HG03432 (cell line): Measurements from ENCODE around the gene OPTC.

Experiments used
- ATAC-seq: cut with Tn5 transposase; IDR thresholded peaks from one replicate; pipeline ENCODE4 v1.9.1; 2021; ENCODE audit warnings: mild to moderate bottlenecking, moderate library complexity; ENCODE audit not compliant: unreplicated experiment

OPTC gene

GRCh38 chr1:203490607-203491006 is 3.3 kb upstream of the OPTC start:
- ATAC-seq = no peak

GRCh38 chr1:203491664-203492063 is 2.3 kb upstream of the OPTC start:
- ATAC-seq = no peak

DNA sequence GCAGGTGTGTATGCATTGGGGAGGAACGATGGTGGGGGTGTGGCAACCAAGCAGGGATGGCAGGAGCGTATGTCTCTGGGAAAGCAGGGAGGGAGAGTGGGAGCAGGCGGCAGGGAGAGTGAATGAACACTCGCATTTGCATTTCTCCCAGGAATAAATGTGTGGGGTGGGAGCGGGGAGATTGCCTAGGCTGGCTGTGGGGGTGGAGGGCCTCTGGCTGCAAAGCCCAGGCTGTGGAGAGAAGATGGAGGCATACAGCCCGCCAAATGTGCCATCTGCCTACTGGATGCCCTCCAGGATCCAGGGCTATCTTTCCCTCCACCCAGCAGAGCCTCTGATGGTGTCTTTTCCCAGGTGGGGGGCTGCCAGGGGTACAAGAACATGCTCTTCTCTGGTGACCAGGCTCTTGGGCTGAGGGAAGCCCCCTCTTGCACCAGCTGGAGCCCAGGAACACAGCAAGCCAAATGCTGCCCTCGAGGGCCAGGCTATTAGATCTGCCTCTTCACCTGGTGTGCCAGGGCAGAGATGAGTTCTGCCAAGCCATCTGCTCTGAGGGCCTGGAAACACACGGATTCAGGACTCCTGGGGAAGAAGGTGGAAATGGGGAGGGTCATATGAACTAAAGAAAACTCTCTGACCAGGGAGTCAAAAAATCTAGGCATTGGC is 1.7 kb upstream of the OPTC start:
- ATAC-seq = no peak

DNA sequence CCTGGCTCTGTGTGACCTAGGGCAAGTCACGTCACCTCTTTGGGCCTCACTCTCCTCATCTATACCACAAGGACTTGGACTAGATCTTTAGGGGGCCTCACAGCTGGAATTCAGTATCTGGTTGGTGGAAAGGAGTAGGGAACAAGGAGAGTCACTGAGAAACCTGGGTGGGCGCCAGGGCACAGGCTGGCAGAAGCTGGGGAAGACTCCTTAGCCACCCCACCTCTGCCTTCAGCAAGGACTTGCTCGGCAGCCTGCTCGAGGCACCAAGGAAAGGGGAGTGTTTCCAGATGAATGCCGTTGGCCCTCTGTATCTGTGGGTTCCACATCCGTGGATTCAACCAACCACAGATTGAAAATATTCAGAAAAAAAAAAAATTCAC is 1.2 kb upstream of the OPTC start:
- ATAC-seq = no peak

GRCh38 chr1:203495845-203496244 is 1.9 kb downstream of the OPTC start:
- ATAC-seq = no peak

- ATAC-seq = no peak
These were observed 3.4 kb downstream of the OPTC start for GRCh38 chr1:203497269-203497777.

- ATAC-seq = no peak
These were observed 5.8 kb downstream of the OPTC start for GRCh38 chr1:203499643-203500278.

DNA sequence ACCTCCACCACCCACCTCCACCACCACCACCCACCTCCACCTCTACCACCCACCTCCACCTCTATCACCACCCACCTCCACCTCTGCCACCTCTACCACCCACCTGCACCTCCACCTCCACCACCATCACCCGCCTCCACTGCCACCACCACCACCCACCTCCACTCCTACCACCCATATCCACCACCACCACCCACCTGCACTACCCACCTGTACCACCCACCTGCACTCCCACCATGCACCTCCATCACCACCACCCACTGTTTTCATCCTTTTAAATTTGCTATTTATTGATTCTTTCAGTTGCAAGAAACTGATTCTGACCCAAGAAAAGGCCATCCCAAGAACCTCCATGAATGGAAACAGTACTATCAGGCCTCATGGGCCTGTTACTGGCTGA is 6.3 kb downstream of the OPTC start:
- ATAC-seq = no peak

DNA sequence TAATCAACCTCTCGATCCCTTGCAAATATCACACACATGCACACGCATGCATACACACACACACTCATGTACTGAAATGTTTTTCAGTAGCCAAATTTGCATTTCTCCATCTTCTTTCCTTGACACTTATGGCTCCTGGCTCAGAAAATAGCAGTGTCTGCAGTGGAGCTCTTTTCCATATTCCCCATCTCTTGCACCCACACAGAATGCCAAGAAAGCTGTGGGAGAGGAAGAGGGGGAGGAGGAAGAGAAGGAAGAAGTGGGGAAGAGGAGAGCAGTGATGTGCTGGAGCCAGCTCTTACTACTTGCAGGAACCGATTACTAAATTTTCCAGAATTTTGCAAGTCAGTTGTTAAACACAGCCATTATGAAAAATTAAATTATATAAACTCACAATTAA is 9.9 kb downstream of the OPTC start:
- no peak for ATAC-seq

GRCh38 chr1:203504400-203505250 is 10.7 kb downstream of the OPTC start:
- ATAC-seq = no peak

DNA sequence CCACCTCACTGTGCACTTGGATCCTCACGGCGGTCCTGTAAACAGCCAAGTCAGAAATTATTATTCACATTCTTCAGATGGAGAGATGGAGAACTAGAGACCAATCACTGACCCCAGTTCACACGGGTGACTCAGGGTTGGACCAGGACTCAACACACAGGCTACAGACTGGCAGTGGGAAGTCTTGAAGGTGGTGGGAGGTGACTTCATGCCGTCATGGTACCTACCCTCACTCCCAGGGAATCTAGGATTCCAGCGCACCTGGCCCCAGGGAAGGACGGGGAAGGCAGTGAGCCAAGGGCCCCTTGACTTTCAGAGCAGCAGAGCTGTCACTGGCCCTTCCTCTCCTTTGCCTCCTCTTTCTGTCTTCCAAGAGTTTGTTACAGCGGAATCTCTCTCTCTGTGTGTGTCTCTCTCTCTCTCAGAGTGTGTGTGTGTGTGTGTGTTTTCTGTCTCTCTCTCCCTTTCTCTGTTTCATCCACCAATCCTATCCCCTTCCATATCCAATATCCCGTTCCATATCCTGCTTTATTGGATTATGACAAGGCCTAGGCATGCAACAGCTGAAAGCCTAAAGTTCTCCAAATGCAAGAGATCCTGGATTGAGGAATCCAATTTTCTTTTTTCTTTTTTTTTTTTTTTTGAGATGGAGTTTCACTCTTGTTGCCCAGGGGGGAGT is 11.7 kb downstream of the OPTC start:
- ATAC-seq = no peak

DNA sequence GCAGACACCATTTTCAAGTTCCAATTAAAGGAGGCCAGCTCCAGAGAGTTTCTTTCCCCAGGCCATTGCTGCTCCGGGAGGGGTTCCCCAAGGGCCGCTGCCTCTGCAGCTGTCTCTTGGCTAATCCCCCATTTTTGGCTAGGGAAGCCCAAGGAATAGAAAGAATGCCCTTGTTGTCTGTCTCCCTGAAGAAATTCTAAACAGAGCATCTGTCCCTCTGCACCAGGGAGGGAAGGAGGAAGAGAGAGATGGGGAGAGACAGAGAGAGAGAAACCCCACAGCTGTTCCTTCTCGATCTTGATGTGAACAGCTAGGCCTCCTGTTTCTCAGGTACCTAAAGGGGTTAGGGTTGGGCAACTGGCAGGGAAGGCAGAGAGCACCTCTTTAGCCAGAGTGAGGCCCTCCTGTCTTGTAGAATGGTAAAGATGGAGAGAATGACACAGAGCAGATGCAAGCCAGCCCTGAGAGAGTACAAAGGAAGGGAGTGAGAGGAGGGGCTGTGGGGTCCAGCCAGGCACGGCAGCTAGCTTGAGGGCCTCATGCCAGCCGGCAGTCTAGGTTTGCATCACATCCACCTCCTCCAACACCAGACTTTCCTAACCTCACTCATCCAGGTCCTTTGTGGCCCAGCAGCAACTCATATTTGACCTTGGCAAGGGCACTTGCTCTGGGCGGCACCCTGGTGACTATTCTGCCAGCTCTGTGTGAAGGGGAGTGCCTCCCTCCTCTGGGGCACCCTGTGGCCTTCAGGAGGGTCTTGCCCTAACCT is 13.1 kb downstream of the OPTC start:
- ATAC-seq = no peak

DNA sequence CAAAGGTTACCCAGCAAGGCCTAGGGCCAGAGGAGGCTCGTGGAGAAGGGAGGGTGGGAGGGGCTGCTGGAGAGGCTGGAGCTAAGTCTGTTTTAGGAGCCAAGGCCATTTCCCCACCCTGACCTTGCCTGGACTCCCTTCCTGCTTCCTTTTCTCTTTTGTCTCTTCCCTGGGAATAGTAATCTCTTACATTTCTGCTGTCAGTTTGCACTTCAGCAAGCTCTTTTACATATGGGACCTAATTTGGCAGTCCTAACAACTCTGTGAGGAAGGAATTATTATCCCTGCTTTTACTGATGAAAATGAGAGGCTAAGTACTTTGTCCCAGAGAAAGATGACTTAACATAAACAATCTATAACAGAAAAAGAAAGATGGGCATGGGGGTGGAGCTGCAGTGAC is 13.8 kb downstream of the OPTC start:
- ATAC-seq = no peak

DNA sequence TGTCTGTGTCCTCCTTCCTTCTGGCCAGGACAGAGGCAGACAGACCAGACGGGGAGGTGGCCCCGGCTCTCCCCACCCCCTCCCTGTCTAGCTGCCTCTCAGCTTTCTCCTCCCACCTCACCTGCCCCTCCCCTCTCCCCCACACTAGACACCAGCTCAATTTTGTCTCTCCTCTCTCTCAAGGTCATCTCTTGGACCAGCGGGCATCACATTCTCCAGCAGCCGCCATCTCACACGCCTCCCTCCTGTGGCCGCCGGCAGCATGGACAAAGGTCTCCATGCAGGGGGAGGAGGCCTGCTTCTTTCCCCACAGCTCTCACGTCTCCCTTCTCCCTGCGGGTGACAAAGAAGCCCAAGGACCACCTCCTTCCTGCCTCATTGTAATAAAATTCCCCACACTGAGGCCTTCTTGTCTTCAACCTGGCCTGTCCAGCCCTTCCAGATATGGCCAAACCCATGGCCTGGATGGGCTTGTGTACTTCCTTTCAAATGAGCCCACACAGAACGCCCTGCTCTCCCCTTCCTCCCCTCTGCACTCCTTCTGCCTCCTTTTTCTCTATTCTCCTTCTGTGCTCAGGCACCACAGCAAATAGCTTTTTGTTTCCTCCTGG is 14.6 kb downstream of the OPTC start:
- no peak for ATAC-seq

DNA sequence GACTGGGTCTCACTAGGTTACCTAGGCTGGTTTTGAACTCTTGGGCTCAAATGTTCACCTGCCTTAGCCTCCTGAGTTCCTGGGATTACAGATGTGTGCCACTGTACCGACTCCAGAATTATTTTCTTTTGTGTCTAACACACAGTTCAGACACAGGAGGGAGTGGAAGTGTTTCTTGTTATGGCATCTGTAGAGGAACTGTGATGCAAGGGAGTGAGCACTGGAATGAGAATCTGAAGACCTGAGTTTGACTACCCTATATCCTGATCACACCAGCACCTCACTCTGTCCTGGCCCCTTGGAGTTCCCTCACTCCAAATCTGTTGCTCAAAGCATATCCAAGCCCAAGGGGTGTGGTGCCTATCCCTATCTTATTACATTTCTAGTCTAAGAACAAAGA is 15.2 kb downstream of the OPTC start:
- ATAC-seq = no peak

GRCh38 chr1:203511513-203511912 is 17.6 kb downstream of the OPTC start:
- no peak for ATAC-seq

DNA sequence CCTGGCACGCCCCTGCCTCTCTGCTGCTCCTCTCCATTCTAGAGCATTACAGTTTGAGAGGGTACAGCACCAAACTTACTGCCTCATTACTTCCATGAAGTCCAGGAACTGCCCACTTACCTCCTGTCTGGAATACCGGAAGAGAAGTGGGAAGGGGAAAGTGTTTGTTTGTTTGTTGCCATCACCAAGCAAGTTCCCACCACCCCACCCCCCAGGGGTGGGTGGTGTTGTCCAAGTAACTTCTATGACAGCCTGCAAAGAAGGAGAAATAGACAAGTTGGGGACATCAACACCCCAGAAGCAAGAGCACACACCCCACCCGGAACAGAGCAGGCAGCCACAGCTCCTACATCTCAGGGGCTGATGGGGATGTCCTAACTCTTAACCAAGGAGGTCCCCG is 18.0 kb downstream of the OPTC start:
- ATAC-seq = no peak

DNA sequence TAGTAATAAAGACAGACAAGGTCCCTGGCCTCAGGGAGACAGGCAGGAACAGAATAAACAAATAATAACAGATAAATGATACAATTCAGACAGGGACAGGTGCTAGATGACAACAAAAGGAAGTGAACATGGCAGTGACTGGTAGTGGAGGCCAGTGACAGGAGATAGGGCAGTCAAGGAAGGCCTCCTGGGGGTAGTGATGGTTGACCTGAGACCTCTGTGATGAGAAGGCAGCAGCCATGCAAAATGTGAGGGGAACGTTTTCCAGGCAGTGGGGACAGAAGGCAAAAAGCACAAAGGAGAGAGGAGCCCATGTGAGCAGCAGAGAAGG is 18.5 kb downstream of the OPTC start:
- no peak for ATAC-seq

GRCh38 chr1:203512848-203513584 is 19.1 kb downstream of the OPTC start:
- no peak for ATAC-seq
